Hepatocyte (in vitro differentiated cells): ENCODE measurements around the gene OR3A3. TPM values are rescaled to one million over a fixed set of nuclear protein-coding genes. Genes with fewer than 3 reads are reported as not detected.
"Not testable (repeated sequence)": the region's sequence is repeated elsewhere in the genome, so short reads cannot be mapped to it uniquely, and the experiment has no call there.

Source experiments
- DNase-seq: peaks from one replicate; pipeline ENCODE4 v3.0.0-alpha.2; 2016; ENCODE audit warnings: low spot score
- H2AFZ ChIP-seq: fragments of 200-600 bp; sonication (generic); 2 replicates; pipeline ENCODE4 v1.6.0; 2016; ENCODE audit warnings: antibody characterized with exemption, mild to moderate bottlenecking
- H3K27ac ChIP-seq: fragments of 200-600 bp; sonication (generic); 2 replicates; pipeline ENCODE4 v1.5.1; 2016; ENCODE audit warnings: mild to moderate bottlenecking
- H3K27me3 ChIP-seq: fragments of 200-600 bp; sonication (generic); 2 replicates; pipeline ENCODE4 v1.6.1; 2016
- H3K36me3 ChIP-seq: fragments of 200-600 bp; sonication (generic); replicated peaks from 2 replicates; pipeline ENCODE4 v1.5.1; 2016; ENCODE audit warnings: low read depth; ENCODE audit not compliant: insufficient read depth
- H3K4me1 ChIP-seq: fragments of 200-600 bp; sonication (generic); 2 replicates; pipeline ENCODE4 v1.5.1; 2016; ENCODE audit warnings: mild to moderate bottlenecking, moderate library complexity; ENCODE audit not compliant: insufficient read depth
- H3K4me2 ChIP-seq: fragments of 200-600 bp; sonication (generic); 2 replicates; pipeline ENCODE4 v1.6.0; 2016
- H3K4me3 ChIP-seq: fragments of 200-600 bp; sonication (generic); 2 replicates; pipeline ENCODE4 v1.5.1; 2016; ENCODE audit warnings: mild to moderate bottlenecking
- H3K79me2 ChIP-seq: fragments of 200-600 bp; sonication (generic); 2 replicates; pipeline ENCODE4 v1.6.0; 2017; ENCODE audit warnings: mild to moderate bottlenecking
- H3K9me2 ChIP-seq: fragments of 200-600 bp; sonication (generic); replicated peaks from 2 replicates; pipeline ENCODE4 v1.6.0; 2017; ENCODE audit warnings: mild to moderate bottlenecking; ENCODE audit not compliant: insufficient read depth
- H3K9me3 ChIP-seq: fragments of 200-600 bp; sonication (generic); 2 replicates; pipeline ENCODE4 v1.5.1; 2016; ENCODE audit warnings: low read depth, mild to moderate bottlenecking
- H4K20me1 ChIP-seq: fragments of 200-600 bp; sonication (generic); 2 replicates; pipeline ENCODE4 v1.6.0; 2016; ENCODE audit warnings: mild to moderate bottlenecking; ENCODE audit not compliant: insufficient read depth, poor library complexity, severe bottlenecking
- CTCF ChIP-seq: fragments of 200-600 bp; sonication (generic); IDR thresholded peaks from 2 replicates; pipeline ENCODE4 v1.5.1; 2016; ENCODE audit warnings: antibody characterized with exemption, mild to moderate bottlenecking; ENCODE audit not compliant: poor library complexity
- EZH2 ChIP-seq: fragments of 200-600 bp; sonication (generic); IDR thresholded peaks from 2 replicates; pipeline ENCODE4 v1.6.1; 2016; ENCODE audit warnings: antibody characterized with exemption, mild to moderate bottlenecking, borderline replicate concordance
- EZH2phosphoT487 ChIP-seq: fragments of 200-600 bp; sonication (generic); IDR thresholded peaks from one replicate; pipeline ENCODE4 v1.6.1; 2018; ENCODE audit warnings: antibody characterized with exemption, mild to moderate bottlenecking, low read depth, moderate library complexity; ENCODE audit not compliant: unreplicated experiment, severe bottlenecking
- WGBS: methylation state at CpG from one replicate; pipeline ENCODE4 v1.1.6; 2016; ENCODE audit warnings: low lambda C conversion rate; ENCODE audit errors: missing lambda C conversion rate; 5-methylcytosine and 5-hydroxymethylcytosine counted together
- polyA plus RNA-seq: library from polyadenylated mRNA; unstranded; fragments of >200 nt; fragmentation: Nextera tagmentation; extraction: Ambion mirVana; gene quantifications from 2 replicates; pipeline ENCODE4 v1.2.1, GENCODE V29; 2016
- total RNA-seq: library from RNA; depleted of rRNA; stranded (reverse); fragments of >200 nt; gene quantifications from 2 replicates; pipeline ENCODE4 v1.2.3, GENCODE V29; 2014

The OR3A3 gene
- total and polyA plus RNA-seq, 2 experiments from 2014 or later = not detected

- H3K79me2 ChIP-seq = no peaks in the 10 kb centered on the region
- H4K20me1 ChIP-seq = no peaks in the 10 kb centered on the region
- H3K9me3 ChIP-seq = no peaks in the 10 kb centered on the region
- H3K9me2 ChIP-seq = no peaks in the 10 kb centered on the region
- WGBS = 69% methylated on average over 6 of the region's 6 CpGs
- H3K27me3 ChIP-seq = no peaks in the 10 kb centered on the region
- TF ChIP-seq CTCF (no peak), EZH2phosphoT487 (no peak), EZH2 (no peak)
- H3K4me1 ChIP-seq = no peaks in the 10 kb centered on the region
- H3K4me2 ChIP-seq = no peak overlapping the region
- no peaks in the 10 kb centered on the region for H3K36me3 ChIP-seq
- no peak overlapping the region for H3K27ac ChIP-seq
- no peak for DNase-seq
- H2AFZ ChIP-seq = no peak overlapping the region
- H3K4me3 ChIP-seq = no peak overlapping the region
These were observed 11.1 kb upstream of the OR3A3 start for GRCh38 chr17:3400055-3400454.

- H3K4me1 ChIP-seq = no peaks in the 10 kb centered on the region
- H3K4me3 ChIP-seq = no peak overlapping the region
- WGBS = 58% methylated on average over 2 of the region's 2 CpGs
- no peaks in the 10 kb centered on the region for H3K36me3 ChIP-seq
- DNase-seq = no peak
- H3K27me3 ChIP-seq = no peaks in the 10 kb centered on the region
- no peak overlapping the region for H3K27ac ChIP-seq
- H4K20me1 ChIP-seq = no peaks in the 10 kb centered on the region
- no peaks in the 10 kb centered on the region for H3K79me2 ChIP-seq
- no peak overlapping the region for H3K4me2 ChIP-seq
- TF ChIP-seq EZH2phosphoT487 (no peak), CTCF (no peak), EZH2 (no peak)
- H2AFZ ChIP-seq = no peak overlapping the region
- no peaks in the 10 kb centered on the region for H3K9me2 ChIP-seq
- no peaks in the 10 kb centered on the region for H3K9me3 ChIP-seq
These were observed 9.4 kb upstream of the OR3A3 start for GRCh38 chr17:3401786-3402185.

GRCh38 chr17:3403856-3404255 lies 7.3 kb upstream of the OR3A3 start:
- not testable (repeated sequence) for H3K36me3 ChIP-seq, H2AFZ ChIP-seq, H4K20me1 ChIP-seq, H3K9me2 ChIP-seq, H3K4me2 ChIP-seq, H3K4me1 ChIP-seq, H3K27ac ChIP-seq, H3K4me3 ChIP-seq, H3K27me3 ChIP-seq, H3K79me2 ChIP-seq, H3K9me3 ChIP-seq, DNase-seq
- 41% methylated on average over 1 of the region's 1 CpG for WGBS

- H3K79me2 ChIP-seq, H4K20me1 ChIP-seq, H2AFZ ChIP-seq, H3K36me3 ChIP-seq, DNase-seq, H3K27me3 ChIP-seq, H3K4me1 ChIP-seq, H3K4me2 ChIP-seq, H3K9me2 ChIP-seq, H3K27ac ChIP-seq, H3K4me3 ChIP-seq, H3K9me3 ChIP-seq: not testable (repeated sequence)
- WGBS = 83% methylated on average over 2 of the region's 16 CpGs
These were observed 1.0 kb downstream of the OR3A3 start for GRCh38 chr17:3412216-3412615.

- no peaks in the 10 kb centered on the region for H3K9me3 ChIP-seq
- H3K4me1 ChIP-seq = no peaks in the 10 kb centered on the region
- 70% methylated on average over 5 of the region's 5 CpGs for WGBS
- H3K27ac ChIP-seq = no peak overlapping the region
- H3K79me2 ChIP-seq = no peaks in the 10 kb centered on the region
- no peaks in the 10 kb centered on the region for H3K9me2 ChIP-seq
- no peaks in the 10 kb centered on the region for H3K36me3 ChIP-seq
- no peak for DNase-seq
- no peak overlapping the region for H3K4me2 ChIP-seq
- TF ChIP-seq CTCF (no peak), EZH2 (no peak), EZH2phosphoT487 (no peak)
- no peaks in the 10 kb centered on the region for H3K27me3 ChIP-seq
- H2AFZ ChIP-seq = no peak overlapping the region
- no peak overlapping the region for H3K4me3 ChIP-seq
- no peaks in the 10 kb centered on the region for H4K20me1 ChIP-seq
These were observed 4.4 kb downstream of the OR3A3 start for GRCh38 chr17:3415610-3416009.
